GM21390 (cell line): Measurements from ENCODE around the gene DROSHA.
"Not testable (repeated sequence)": the region's sequence is repeated elsewhere in the genome, so short reads cannot be mapped to it uniquely, and the experiment has no call there.

ENCODE experiments used
- ATAC-seq: cut with Tn5 transposase; IDR thresholded peaks from one replicate; pipeline ENCODE4 v1.9.1; 2021; ENCODE audit not compliant: unreplicated experiment

DROSHA gene

GRCh38 chr5:31385774-31386537 lies 145.9 kb downstream of the DROSHA start:
- ATAC-seq: no peak

GRCh38 chr5:31383734-31384133 lies 148.2 kb downstream of the DROSHA start:
- no peak for ATAC-seq

GRCh38 chr5:31382051-31382878 lies 149.6 kb downstream of the DROSHA start:
- peak; percentile 67 for ATAC-seq

GRCh38 chr5:31381299-31381698 lies 150.6 kb downstream of the DROSHA start:
- no peak for ATAC-seq

- ATAC-seq: no peak
Observed at GRCh38 chr5:31380049-31380448, 151.8 kb downstream of the DROSHA start.

- no peak for ATAC-seq
Observed at GRCh38 chr5:31378838-31379237, 153.1 kb downstream of the DROSHA start.

GRCh38 chr5:31378136-31378535 lies 153.8 kb downstream of the DROSHA start:
- no peak for ATAC-seq

- ATAC-seq: no peak
Observed at GRCh38 chr5:31377274-31377946, 154.5 kb downstream of the DROSHA start.

- no peak for ATAC-seq
Observed at GRCh38 chr5:31375999-31376720, 155.7 kb downstream of the DROSHA start.

GRCh38 chr5:31372124-31372523 lies 159.8 kb downstream of the DROSHA start:
- ATAC-seq: no peak

GRCh38 chr5:31366941-31367340 lies 165.0 kb downstream of the DROSHA start:
- no peak for ATAC-seq

- no peak for ATAC-seq
Observed at GRCh38 chr5:31365776-31366175, 166.1 kb downstream of the DROSHA start.

- no peak for ATAC-seq
Observed at GRCh38 chr5:31364881-31365636, 166.8 kb downstream of the DROSHA start.

- no peak for ATAC-seq
Observed at GRCh38 chr5:31362931-31363568, 168.8 kb downstream of the DROSHA start.

- no peak for ATAC-seq
Observed at GRCh38 chr5:31362529-31362900, 169.4 kb downstream of the DROSHA start.

- ATAC-seq: not testable (repeated sequence)
Observed at GRCh38 chr5:31361704-31362528, 170.0 kb downstream of the DROSHA start.

GRCh38 chr5:31361234-31361633 lies 170.7 kb downstream of the DROSHA start:
- no peak for ATAC-seq

GRCh38 chr5:31359839-31360238 lies 172.1 kb downstream of the DROSHA start:
- ATAC-seq: no peak

GRCh38 chr5:31357038-31357437 lies 174.9 kb downstream of the DROSHA start:
- ATAC-seq: no peak
